Astrocyte of the cerebellum (primary cell): Measurements from ENCODE around the gene C20orf173.
A peak's percentile ranks its signal among the peaks of the same experiment; 100 is the strongest.
"Not testable (repeated sequence)": the region's sequence is repeated elsewhere in the genome, so short reads cannot be mapped to it uniquely, and the experiment has no call there.

Source experiments
- DNase-seq: peaks from one replicate; pipeline ENCODE4 v3.0.0-alpha.2; 2011; ENCODE audit warnings: low read depth
- H3K4me3 ChIP-seq: 2 replicates; pipeline ENCODE4 v1.5.1; 2011; ENCODE audit warnings: mild to moderate bottlenecking, low read depth, low read length, moderate library complexity
- in situ Hi-C: cut with HindIII; loops from 2 replicates; pipeline ENCODE4 v1.10.0; 2017; ENCODE audit warnings: low sequenced_read_pairs
- TF ChIP-seq, protein P1 (sequence below): IDR thresholded peaks from 2 replicates; pipeline ENCODE4 v1.5.1; 2012; ENCODE audit warnings: low read length, low read depth, moderate library complexity, mild to moderate bottlenecking; ENCODE audit errors: missing control alignments

Gene C20orf173

GRCh38 chr20:35552914-35553313 lies 23.5 kb upstream of the C20orf173 start:
- in situ Hi-C loops, result no loop called here
- DNase-seq, result no peak
- H3K4me3 ChIP-seq, result no peak overlapping the region
- TF ChIP-seq, protein P1, sequence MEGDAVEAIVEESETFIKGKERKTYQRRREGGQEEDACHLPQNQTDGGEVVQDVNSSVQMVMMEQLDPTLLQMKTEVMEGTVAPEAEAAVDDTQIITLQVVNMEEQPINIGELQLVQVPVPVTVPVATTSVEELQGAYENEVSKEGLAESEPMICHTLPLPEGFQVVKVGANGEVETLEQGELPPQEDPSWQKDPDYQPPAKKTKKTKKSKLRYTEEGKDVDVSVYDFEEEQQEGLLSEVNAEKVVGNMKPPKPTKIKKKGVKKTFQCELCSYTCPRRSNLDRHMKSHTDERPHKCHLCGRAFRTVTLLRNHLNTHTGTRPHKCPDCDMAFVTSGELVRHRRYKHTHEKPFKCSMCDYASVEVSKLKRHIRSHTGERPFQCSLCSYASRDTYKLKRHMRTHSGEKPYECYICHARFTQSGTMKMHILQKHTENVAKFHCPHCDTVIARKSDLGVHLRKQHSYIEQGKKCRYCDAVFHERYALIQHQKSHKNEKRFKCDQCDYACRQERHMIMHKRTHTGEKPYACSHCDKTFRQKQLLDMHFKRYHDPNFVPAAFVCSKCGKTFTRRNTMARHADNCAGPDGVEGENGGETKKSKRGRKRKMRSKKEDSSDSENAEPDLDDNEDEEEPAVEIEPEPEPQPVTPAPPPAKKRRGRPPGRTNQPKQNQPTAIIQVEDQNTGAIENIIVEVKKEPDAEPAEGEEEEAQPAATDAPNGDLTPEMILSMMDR, result no peak

DNA sequence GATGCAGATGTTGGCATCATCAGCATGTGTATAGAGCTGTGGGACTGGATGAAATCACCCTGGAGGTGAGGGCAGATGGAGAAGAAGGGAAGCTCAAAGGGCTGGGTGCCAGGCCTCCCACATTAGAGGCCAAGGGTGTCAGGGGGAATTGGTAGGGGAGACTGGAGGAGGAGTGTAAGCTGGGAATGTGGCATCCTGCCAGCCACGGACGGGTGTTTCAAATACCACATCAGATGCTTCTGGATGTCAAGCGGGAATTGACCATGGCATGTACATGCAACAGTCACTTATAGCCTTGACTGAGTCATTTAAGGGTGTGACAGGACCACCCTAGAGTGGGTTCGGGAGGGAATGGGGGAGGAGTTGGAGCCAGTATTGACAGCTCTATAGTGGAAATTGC lies 22.1 kb upstream of the C20orf173 start:
- in situ Hi-C loops, result no loop called here
- DNase-seq, result no peak
- TF ChIP-seq, protein P1, result no peak
- no peak overlapping the region for H3K4me3 ChIP-seq

DNA sequence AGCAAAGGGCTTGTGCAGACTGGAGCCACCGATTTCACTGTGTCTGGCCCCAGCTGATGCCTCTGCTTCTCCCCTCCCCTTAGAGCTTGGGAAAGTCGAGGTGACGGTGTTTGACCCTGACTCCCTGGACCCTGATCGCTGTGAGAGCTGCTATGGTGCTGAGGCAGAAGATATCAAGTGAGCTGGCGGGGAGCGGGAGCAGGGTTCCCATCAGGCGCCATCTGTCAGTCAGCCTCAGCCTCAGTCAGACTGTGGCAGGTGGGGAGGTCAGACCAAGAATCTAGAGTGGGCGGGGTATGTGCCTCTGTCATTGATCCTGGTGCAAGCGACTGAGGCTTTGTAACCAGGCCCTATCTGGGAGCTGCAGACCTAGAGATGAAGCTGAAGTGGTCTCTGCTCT lies 17.9 kb upstream of the C20orf173 start:
- no peak for DNase-seq
- in situ Hi-C loops, result no loop called here
- TF ChIP-seq, protein P1, result no peak
- H3K4me3 ChIP-seq, result no peak overlapping the region

DNA sequence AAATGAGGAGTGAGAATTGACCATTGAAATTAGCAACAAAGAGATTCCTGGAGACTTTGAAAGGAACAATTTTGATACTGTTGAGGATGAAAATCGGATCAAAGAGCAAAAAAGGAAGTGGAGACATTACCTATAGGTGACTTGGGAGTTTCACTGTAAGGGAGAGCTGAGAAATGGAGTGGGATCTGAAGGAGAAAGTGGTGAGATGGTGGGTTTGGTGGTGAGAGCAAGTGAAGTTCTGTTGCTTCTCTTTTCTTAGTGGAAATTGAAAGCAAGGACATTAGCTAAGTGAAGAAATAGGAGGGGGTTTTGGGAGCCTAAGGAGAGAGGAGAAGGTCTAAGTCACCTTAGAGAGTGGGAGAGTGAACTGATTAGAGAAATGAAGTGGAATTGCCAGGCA lies 16.7 kb upstream of the C20orf173 start:
- DNase-seq, result no peak
- TF ChIP-seq, protein P1, result no peak
- H3K4me3 ChIP-seq, result no peak overlapping the region
- in situ Hi-C loops, result no loop called here

DNA sequence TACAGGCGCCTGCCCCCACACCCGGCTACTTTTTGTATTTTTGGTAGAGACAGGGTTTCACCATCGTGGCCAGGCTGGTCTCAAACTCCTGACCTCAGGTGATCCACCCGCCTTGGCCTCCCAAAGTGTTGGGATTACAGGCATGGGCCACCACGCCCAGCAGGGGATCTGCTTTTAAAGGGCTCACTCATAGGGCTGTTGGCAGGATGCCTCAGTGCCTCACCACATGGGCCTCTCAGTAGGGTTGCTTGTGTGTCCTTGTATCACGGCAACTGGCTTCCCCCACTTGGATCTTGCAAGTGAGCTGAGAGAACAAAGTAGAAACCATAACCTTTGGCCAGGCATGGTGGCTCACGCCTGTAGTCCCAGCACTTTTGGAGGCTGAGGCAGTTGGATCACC lies 15.5 kb upstream of the C20orf173 start:
- H3K4me3 ChIP-seq, in situ Hi-C loops: not testable (repeated sequence)
- DNase-seq, result peak; percentile 41

DNA sequence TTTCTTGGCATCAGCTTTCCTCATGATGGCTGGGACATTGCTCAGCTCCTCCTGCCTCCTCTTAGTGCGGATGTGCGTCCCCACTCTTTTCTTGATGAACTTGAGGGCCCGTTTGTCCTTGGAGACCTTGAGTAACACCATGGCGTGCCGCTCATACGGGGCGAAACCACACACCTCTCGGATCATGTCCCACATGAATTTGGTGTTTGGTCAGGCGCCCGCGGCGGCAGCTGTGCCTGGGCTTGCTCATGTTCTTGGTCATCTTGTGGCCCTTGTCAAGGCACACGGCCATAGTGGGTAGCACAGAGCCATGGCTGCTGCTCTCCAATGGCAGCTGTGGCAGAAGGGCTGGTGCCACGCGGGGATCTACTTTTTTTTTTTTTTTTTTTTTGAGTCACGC lies 15.0 kb upstream of the C20orf173 start:
- in situ Hi-C loops, result no loop called here
- TF ChIP-seq, protein P1, result no peak
- H3K4me3 ChIP-seq, result no peak overlapping the region
- no peak for DNase-seq

GRCh38 chr20:35542990-35543389 lies 13.5 kb upstream of the C20orf173 start:
- H3K4me3 ChIP-seq, result no peak overlapping the region
- TF ChIP-seq, protein P1, result no peak
- DNase-seq, result no peak
- in situ Hi-C loops, result no loop called here
